Common myeloid progenitor, CD34-positive (primary cell): ENCODE measurements around the gene FN1.

Source experiments
- CTCF ChIA-PET: fragments of 350-600 bp; sonication (Branson Sonifier 250); formaldehyde crosslinking; loops from one replicate; lab custom pipeline; 2021; ENCODE audit warnings: antibody characterized with exemption; lab: Charles Lee
- POLR2A ChIA-PET: fragments of 350-600 bp; sonication (Branson Sonifier 250); formaldehyde crosslinking; loops from one replicate; lab custom pipeline; 2021; ENCODE audit warnings: antibody characterized with exemption; lab: Charles Lee
- DNase-seq, 3 donors: peaks; one replicate each; pipeline versions ENCODE4 v3.0.0 to v3.0.0-alpha.2; 2013
- H3K27ac ChIP-seq, 2 experiments: 1 replicate in 1 of 2; 2 replicates in 1 of 2; pipeline ENCODE4 v1.7.0; 2013; ENCODE audit warnings: inconsistent platforms in 2 of 2, low read length in 2 of 2, mild to moderate bottlenecking in 2 of 2, low read depth in 1 of 2, moderate library complexity in 1 of 2; ENCODE audit not compliant: severe bottlenecking in 2 of 2, insufficient read depth in 1 of 2, poor library complexity in 1 of 2
- H3K27me3 ChIP-seq, 5 experiments: replicated peaks in 2 of 5; 1 replicate in 3 of 5; 2 replicates in 2 of 5; pipeline versions ENCODE4 v1.6.1 to v1.7.0; 2013; ENCODE audit warnings: low read length in 4 of 5, mild to moderate bottlenecking in 2 of 5, moderate library complexity in 2 of 5, inconsistent platforms in 1 of 5; ENCODE audit not compliant: insufficient read depth in 5 of 5, control insufficient read depth in 4 of 5
- H3K36me3 ChIP-seq, 4 experiments: 1 replicate in 2 of 4; 2 replicates in 2 of 4; pipeline versions ENCODE4 v1.6.1 to v1.7.0; 2013; ENCODE audit warnings: low read length in 3 of 4, control low read depth in 1 of 4, mild to moderate bottlenecking in 1 of 4; ENCODE audit not compliant: control insufficient read depth in 4 of 4, insufficient read depth in 4 of 4
- H3K4me1 ChIP-seq, 4 experiments: 1 replicate in 3 of 4; 2 replicates in 1 of 4; pipeline versions ENCODE4 v1.6.1 to v1.7.1; 2013; ENCODE audit warnings: low read length in 3 of 4, mild to moderate bottlenecking in 3 of 4, control low read depth in 1 of 4, inconsistent platforms in 1 of 4, moderate library complexity in 1 of 4; ENCODE audit not compliant: control insufficient read depth in 4 of 4, insufficient read depth in 4 of 4; ENCODE audit errors: control extremely low read depth in 1 of 4
- H3K4me3 ChIP-seq, 7 experiments: 1 replicate in 4 of 7; 2 replicates in 3 of 7; pipeline versions ENCODE4 v1.5.1 to v1.7.0; 2013; ENCODE audit warnings: mild to moderate bottlenecking in 7 of 7, low read length in 6 of 7, moderate library complexity in 6 of 7, inconsistent platforms in 2 of 7, low read depth in 2 of 7, control low read depth in 1 of 7; ENCODE audit not compliant: insufficient read depth in 4 of 7, control insufficient read depth in 1 of 7; ENCODE audit errors: extremely low read depth in 1 of 7
- H3K9me3 ChIP-seq, 5 experiments: 1 replicate in 4 of 5; 2 replicates in 1 of 5; pipeline versions ENCODE4 v1.6.1 to v1.7.1; 2013; ENCODE audit warnings: low read length in 4 of 5, mild to moderate bottlenecking in 2 of 5, inconsistent platforms in 1 of 5, low read depth in 1 of 5, moderate library complexity in 1 of 5; ENCODE audit not compliant: control insufficient read depth in 4 of 5, insufficient read depth in 2 of 5; ENCODE audit errors: control extremely low read depth in 1 of 5
- WGBS: methylation state at CpG from one replicate; pipeline ENCODE4 v1.1.5; 2013; ENCODE audit not compliant: insufficient coverage; 5-methylcytosine and 5-hydroxymethylcytosine counted together

Gene FN1

DNA sequence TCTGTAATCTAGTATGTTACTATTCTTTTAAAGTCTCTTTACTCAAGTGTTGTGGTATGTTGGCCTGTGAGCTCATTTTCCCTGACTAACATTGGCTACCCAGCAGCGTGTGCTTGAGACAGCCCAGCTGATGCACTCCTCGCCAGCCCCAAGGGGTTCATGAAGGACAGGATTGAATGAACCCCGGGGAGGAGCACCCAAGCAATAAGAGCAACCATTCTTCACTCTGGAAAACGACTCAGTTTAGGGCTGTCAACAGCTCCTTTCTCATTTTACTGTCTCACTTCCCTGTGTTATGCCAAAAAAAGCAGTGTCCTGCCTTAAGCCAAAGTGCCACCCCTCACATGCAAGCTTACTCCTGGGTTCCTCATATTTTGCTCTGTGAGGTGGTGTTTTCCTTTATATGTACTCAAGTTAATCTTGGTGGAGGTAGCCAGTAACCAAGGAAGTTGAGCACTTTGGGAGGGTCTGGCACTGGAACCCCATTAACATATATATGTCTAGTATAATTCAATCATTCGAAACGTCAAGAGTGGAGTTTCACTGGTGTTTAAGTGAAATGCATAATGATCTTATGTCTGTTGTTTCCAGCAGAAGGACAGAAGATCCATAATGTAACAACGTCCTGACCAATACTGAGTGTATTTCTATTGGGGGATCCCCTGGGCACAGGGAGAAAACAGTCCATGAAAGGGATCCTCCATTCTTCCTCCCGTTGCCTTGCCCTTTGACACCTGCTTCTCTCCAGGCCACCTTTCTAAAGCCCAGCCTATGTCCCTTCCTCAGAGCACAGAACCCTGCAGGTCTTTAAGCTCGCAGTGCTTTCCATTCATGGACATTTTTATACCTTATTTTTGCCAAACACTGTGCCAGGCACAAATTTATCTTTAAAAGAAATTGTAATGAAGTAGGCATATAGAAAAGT lies 80.8 kb downstream of the FN1 start:
- POLR2A ChIA-PET = no interaction called here
- H3K27ac ChIP-seq = no peak overlapping the region
- no peaks in the 10 kb centered on the region for H3K9me3 ChIP-seq
- peaks cover 3 to 17% (median 15%) of the 10 kb centered on the region in 4 experiments for H3K36me3 ChIP-seq
- no peaks in the 10 kb centered on the region for H3K4me1 ChIP-seq
- H3K4me3 ChIP-seq = no peak overlapping the region
- no peak for DNase-seq
- H3K27me3 ChIP-seq = no peaks in the 10 kb centered on the region
- WGBS = 91% methylated on average over 5 of the region's 9 CpGs
- CTCF ChIA-PET = interaction anchor here (0.9 to 1.0 kb wide), 2 partner anchors 10 to 564 kb away, joined by 3 read pairs; no protein-coding TSS in a partner anchor

GRCh38 chr2:215352602-215353001 lies 83.3 kb downstream of the FN1 start:
- Histone ChIP-seq H3K9me3 (no peaks in the 10 kb centered on the region), H3K27ac (no peak overlapping the region), H3K4me3 (no peak overlapping the region), H3K27me3 (no peaks in the 10 kb centered on the region), H3K36me3 (peaks cover 10 to 36% (median 31%) of the 10 kb centered on the region in 4 experiments), H3K4me1 (no peaks in the 10 kb centered on the region)
- CTCF ChIA-PET = no interaction called here
- no peak for DNase-seq
- POLR2A ChIA-PET = no interaction called here
- 100% methylated on average over 1 of the region's 4 CpGs for WGBS

DNA sequence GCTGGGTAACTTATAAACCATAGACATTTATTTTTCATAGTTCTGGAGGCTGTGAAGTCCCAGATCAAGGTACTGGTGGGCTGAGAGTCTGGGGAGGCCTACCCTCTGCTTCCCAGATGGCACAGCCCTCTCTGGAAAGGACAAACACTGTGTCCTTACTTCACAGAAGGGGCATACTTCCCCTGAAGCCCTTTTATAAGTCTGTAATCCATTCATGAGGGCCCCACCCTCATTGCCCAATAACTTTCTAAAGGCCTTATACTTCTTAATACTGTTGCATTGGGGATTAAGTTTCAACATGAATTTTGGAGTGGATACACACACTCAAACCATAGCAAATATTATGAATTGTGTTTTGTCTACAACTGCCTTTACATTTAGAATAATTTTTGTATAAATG lies 88.0 kb downstream of the FN1 start:
- POLR2A ChIA-PET = no interaction called here

GRCh38 chr2:215338883-215339679 lies 96.8 kb downstream of the FN1 start:
- Histone ChIP-seq H3K9me3 (no peaks in the 10 kb centered on the region), H3K4me3 (no peak overlapping the region), H3K36me3 (peaks cover 24 to 82% (median 60%) of the 10 kb centered on the region in 4 experiments), H3K27ac (no peak overlapping the region), H3K4me1 (no peaks in the 10 kb centered on the region), H3K27me3 (no peaks in the 10 kb centered on the region)
- ChIA-PET CTCF (no interaction called here), POLR2A (no interaction called here)
- DNase-seq = no peak
- 88% methylated on average over 5 of the region's 7 CpGs for WGBS

More for the DNA sequence above, 88.0 kb downstream of the FN1 start:
- CTCF ChIA-PET = no interaction called here
- Histone ChIP-seq H3K9me3 (no peaks in the 10 kb centered on the region), H3K4me3 (no peak overlapping the region), H3K27ac (no peak overlapping the region), H3K36me3 (peaks cover 16 to 75% (median 61%) of the 10 kb centered on the region in 4 experiments), H3K4me1 (no peaks in the 10 kb centered on the region), H3K27me3 (no peaks in the 10 kb centered on the region)
- DNase-seq = no peak

GRCh38 chr2:215332872-215333595 lies 102.8 kb downstream of the FN1 start:
- Histone ChIP-seq H3K27ac (no peak overlapping the region), H3K4me3 (no peak overlapping the region), H3K36me3 (peaks cover 22 to 75% (median 57%) of the 10 kb centered on the region in 4 experiments), H3K4me1 (no peaks in the 10 kb centered on the region), H3K9me3 (no peaks in the 10 kb centered on the region), H3K27me3 (no peaks in the 10 kb centered on the region)
- DNase-seq = no peak
- CTCF ChIA-PET = no interaction called here
- POLR2A ChIA-PET = no interaction called here
- WGBS = 100% methylated on average over 1 of the region's 5 CpGs

DNA sequence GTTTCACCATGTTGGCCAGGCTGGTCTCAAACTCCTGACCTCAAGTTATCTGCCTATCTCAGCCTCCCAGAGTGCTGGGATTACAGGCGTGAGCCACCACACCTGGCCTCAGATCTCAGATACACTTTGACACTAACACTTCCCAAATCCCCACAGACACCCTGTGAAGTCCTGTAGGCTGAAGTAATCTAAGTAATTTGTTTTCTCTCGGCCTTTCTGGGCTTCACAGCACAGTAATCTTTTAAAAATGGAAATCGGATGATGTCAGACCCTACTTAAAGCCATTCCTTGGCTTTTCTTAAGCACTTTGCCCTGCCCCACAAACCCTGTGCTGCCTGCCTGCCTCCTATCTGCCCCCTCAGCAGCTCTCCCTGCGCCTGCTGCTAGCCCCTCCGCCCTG lies 107.8 kb downstream of the FN1 start:
- DNase-seq = no peak
- WGBS = 90% methylated on average over 4 of the region's 5 CpGs
- CTCF ChIA-PET = no interaction called here
- H3K27me3 ChIP-seq = no peaks in the 10 kb centered on the region
- H3K27ac ChIP-seq = no peak overlapping the region
- H3K9me3 ChIP-seq = no peaks in the 10 kb centered on the region
- no peaks in the 10 kb centered on the region for H3K4me1 ChIP-seq
- H3K36me3 ChIP-seq = peaks cover 11 to 77% (median 53%) of the 10 kb centered on the region in 4 experiments
- no peak overlapping the region for H3K4me3 ChIP-seq
- POLR2A ChIA-PET = no interaction called here
